ENCODE data around the gene OOEP. TPM values are rescaled to one million over a fixed set of nuclear protein-coding genes. Genes with fewer than 3 reads are reported as not detected.

OOEP gene
- total RNA-seq, 2 experiments from 2014 or later, result 0.38 to 0.50 TPM

GRCh38 chr6:73371984-73372383, 2.3 kb upstream of the OOEP start:
- H3K4me1 ChIP-seq (ENCODE audit: insufficient read depth, low read length), result no peaks in the 10 kb centered on the region
- Mint-ChIP-seq H3K4me1 (ENCODE audit: low read depth) (no peaks in the 10 kb centered on the region), H3K27me3 (no peaks in the 10 kb centered on the region), H3K36me3 (ENCODE audit: low read depth) (no peaks in the 10 kb centered on the region), H3K27ac (no peak overlapping the region), H3K4me3 (no peak overlapping the region), H3K9me3 (peaks cover 4% of the 10 kb centered on the region)
- intact Hi-C loops (cut with DNase I, micrococcal nuclease), result no loop called here
- ChIA-PET POLR2A (no interaction called here), CTCF (no interaction called here)
- H3K4me3 ChIP-seq (ENCODE audit: low read length), result no peak overlapping the region
- DNase-seq (no peak), ATAC-seq (ENCODE audit: poor library complexity) (no peak)
- H3K27ac ChIP-seq (ENCODE audit: low read depth in 1 of 2, low read length in 2 of 2), result no peak overlapping the region
- TF ChIP-seq CTCF (IDR thresholded peaks at IDR 0.05), result no peak
- H3K9me3 ChIP-seq (ENCODE audit: control insufficient read depth in 1 of 2, insufficient read depth in 1 of 2, low read length in 2 of 2), result peaks cover 10 to 36% of the 10 kb centered on the region in 2 experiments
- H3K36me3 ChIP-seq (ENCODE audit: insufficient read depth, low read length), result no peaks in the 10 kb centered on the region
- no peaks in the 10 kb centered on the region for H3K27me3 ChIP-seq (ENCODE audit: control insufficient read depth in 1 of 2, insufficient read depth in 2 of 2, low read length in 2 of 2)

GRCh38 chr6:73369157-73369556, 540 bp downstream of the OOEP start:
- H3K36me3 Mint-ChIP-seq (ENCODE audit: low read depth), result no peaks in the 10 kb centered on the region
- intact Hi-C loops (cut with DNase I, micrococcal nuclease), result no loop called here
- H3K9me3 ChIP-seq (ENCODE audit: control insufficient read depth in 1 of 2, insufficient read depth in 1 of 2, low read length in 2 of 2), result peaks cover 10 to 36% of the 10 kb centered on the region in 2 experiments
- DNase-seq (no peak), ATAC-seq (ENCODE audit: poor library complexity) (no peak)
- no peaks in the 10 kb centered on the region for H3K27me3 Mint-ChIP-seq
- no peaks in the 10 kb centered on the region for H3K4me1 ChIP-seq (ENCODE audit: insufficient read depth, low read length)
- H3K27ac Mint-ChIP-seq, result no peak overlapping the region
- H3K9me3 Mint-ChIP-seq, result peaks cover 4% of the 10 kb centered on the region
- H3K4me1 Mint-ChIP-seq (ENCODE audit: low read depth), result no peaks in the 10 kb centered on the region
- no peak overlapping the region for H3K4me3 Mint-ChIP-seq
- no peaks in the 10 kb centered on the region for H3K36me3 ChIP-seq (ENCODE audit: insufficient read depth, low read length)
- H3K27ac ChIP-seq (ENCODE audit: low read depth in 1 of 2, low read length in 2 of 2), result no peak overlapping the region
- CTCF ChIA-PET, result no interaction called here
- no peak overlapping the region for H3K4me3 ChIP-seq (ENCODE audit: low read length)
- no peak for TF ChIP-seq CTCF (IDR thresholded peaks at IDR 0.05)
- no peaks in the 10 kb centered on the region for H3K27me3 ChIP-seq (ENCODE audit: control insufficient read depth in 1 of 2, insufficient read depth in 2 of 2, low read length in 2 of 2)
- POLR2A ChIA-PET, result no interaction called here

GRCh38 chr6:73368675-73369074, 1.0 kb downstream of the OOEP start:
- Histone ChIP-seq H3K27me3 (ENCODE audit: control insufficient read depth in 1 of 2, insufficient read depth in 2 of 2, low read length in 2 of 2) (no peaks in the 10 kb centered on the region), H3K9me3 (ENCODE audit: control insufficient read depth in 1 of 2, insufficient read depth in 1 of 2, low read length in 2 of 2) (peaks cover 10 to 36% of the 10 kb centered on the region in 2 experiments), H3K27ac (ENCODE audit: low read depth in 1 of 2, low read length in 2 of 2) (no peak overlapping the region), H3K4me1 (ENCODE audit: insufficient read depth, low read length) (no peaks in the 10 kb centered on the region), H3K36me3 (ENCODE audit: insufficient read depth, low read length) (no peaks in the 10 kb centered on the region), H3K4me3 (ENCODE audit: low read length) (no peak overlapping the region)
- no peak overlapping the region for H3K27ac Mint-ChIP-seq
- no peak overlapping the region for H3K4me3 Mint-ChIP-seq
- ATAC-seq (ENCODE audit: poor library complexity) (no peak), DNase-seq (no peak)
- no peak for TF ChIP-seq CTCF (IDR thresholded peaks at IDR 0.05)
- no peaks in the 10 kb centered on the region for H3K4me1 Mint-ChIP-seq (ENCODE audit: low read depth)
- intact Hi-C loops (cut with DNase I, micrococcal nuclease), result no loop called here
- H3K9me3 Mint-ChIP-seq, result peaks cover 4% of the 10 kb centered on the region
- ChIA-PET POLR2A (no interaction called here), CTCF (no interaction called here)
- H3K36me3 Mint-ChIP-seq (ENCODE audit: low read depth), result no peaks in the 10 kb centered on the region
- H3K27me3 Mint-ChIP-seq, result no peaks in the 10 kb centered on the region

All from CD4-positive, alpha-beta T cell (primary cell).